NB4 (cell line): ENCODE measurements around the gene AUTS2.

Experiments
- TF ChIP-seq, protein P1 (sequence below): IDR thresholded peaks from one replicate; pipeline ENCODE4 v1.5.1; 2012; ENCODE audit warnings: low read depth, low read length
- TF ChIP-seq, protein P2 (sequence below): IDR thresholded peaks from 2 replicates; pipeline ENCODE4 v1.6.1; 2011; ENCODE audit warnings: low read depth, low read length

DNA sequence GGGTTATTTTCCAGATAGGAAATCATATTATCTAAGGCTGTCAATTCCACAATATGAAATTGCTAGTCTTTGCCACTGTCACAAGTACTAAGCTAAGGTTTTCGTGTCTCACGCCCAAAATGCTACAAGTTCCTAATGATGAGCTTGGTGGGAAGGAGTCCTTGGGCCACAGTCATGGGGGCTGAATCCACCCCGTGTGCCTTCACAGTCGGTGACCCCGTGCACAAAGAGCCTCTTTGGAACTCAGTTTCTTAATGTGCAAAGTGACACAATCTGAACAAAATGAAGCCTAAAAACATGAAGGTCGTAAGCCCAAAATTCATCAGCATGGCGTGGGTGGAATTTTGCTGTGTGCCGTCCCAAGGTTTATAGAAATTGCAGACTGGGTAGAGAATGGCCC is 1196.7 kb downstream of the AUTS2 start:
- TF ChIP-seq, protein P1, sequence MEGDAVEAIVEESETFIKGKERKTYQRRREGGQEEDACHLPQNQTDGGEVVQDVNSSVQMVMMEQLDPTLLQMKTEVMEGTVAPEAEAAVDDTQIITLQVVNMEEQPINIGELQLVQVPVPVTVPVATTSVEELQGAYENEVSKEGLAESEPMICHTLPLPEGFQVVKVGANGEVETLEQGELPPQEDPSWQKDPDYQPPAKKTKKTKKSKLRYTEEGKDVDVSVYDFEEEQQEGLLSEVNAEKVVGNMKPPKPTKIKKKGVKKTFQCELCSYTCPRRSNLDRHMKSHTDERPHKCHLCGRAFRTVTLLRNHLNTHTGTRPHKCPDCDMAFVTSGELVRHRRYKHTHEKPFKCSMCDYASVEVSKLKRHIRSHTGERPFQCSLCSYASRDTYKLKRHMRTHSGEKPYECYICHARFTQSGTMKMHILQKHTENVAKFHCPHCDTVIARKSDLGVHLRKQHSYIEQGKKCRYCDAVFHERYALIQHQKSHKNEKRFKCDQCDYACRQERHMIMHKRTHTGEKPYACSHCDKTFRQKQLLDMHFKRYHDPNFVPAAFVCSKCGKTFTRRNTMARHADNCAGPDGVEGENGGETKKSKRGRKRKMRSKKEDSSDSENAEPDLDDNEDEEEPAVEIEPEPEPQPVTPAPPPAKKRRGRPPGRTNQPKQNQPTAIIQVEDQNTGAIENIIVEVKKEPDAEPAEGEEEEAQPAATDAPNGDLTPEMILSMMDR: no peak
- TF ChIP-seq, protein P2, sequence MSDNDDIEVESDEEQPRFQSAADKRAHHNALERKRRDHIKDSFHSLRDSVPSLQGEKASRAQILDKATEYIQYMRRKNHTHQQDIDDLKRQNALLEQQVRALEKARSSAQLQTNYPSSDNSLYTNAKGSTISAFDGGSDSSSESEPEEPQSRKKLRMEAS: no peak
